HepG2 (cell line): ENCODE data around the gene CERS3. TPM values are rescaled to one million over a fixed set of nuclear protein-coding genes. Genes with fewer than 3 reads are reported as not detected.
A peak's percentile ranks its signal among the peaks of the same experiment; 100 is the strongest.

Source experiments
- AKAP8 ChIP-seq: sonication (generic); formaldehyde crosslinking; IDR thresholded peaks from 2 replicates; pipeline ENCODE4 v1.5.1; 2020; ENCODE audit warnings: mild to moderate bottlenecking, missing genetic modification reagents
- ARHGAP35 ChIP-seq: sonication (generic); formaldehyde crosslinking; IDR thresholded peaks from 2 replicates; pipeline ENCODE4 v1.9.0; 2022; ENCODE audit warnings: mild to moderate bottlenecking, inconsistent platforms, moderate library complexity, missing genetic modification reagents, borderline replicate concordance
- ARID2 ChIP-seq: sonication (generic); formaldehyde crosslinking; IDR thresholded peaks from 2 replicates; pipeline ENCODE4 v1.8.1; 2022; ENCODE audit warnings: mild to moderate bottlenecking, missing genetic modification reagents, borderline replicate concordance
- ARNTL ChIP-seq: sonication (generic); formaldehyde crosslinking; IDR thresholded peaks from 2 replicates; pipeline ENCODE4 v1.4.0; 2020; ENCODE audit warnings: mild to moderate bottlenecking, missing genetic modification reagents
- FLYWCH1 ChIP-seq: sonication (generic); formaldehyde crosslinking; IDR thresholded peaks from 2 replicates; pipeline ENCODE4 v1.8.1; 2023; ENCODE audit warnings: mild to moderate bottlenecking, missing genetic modification reagents
- GTF3A ChIP-seq: sonication (generic); formaldehyde crosslinking; conservative IDR thresholded peaks from 2 replicates; pipeline ENCODE4 v1.4.0; 2020; ENCODE audit warnings: mild to moderate bottlenecking, missing genetic modification reagents
- IKZF1 ChIP-seq: fragments of 450-650 bp; IDR thresholded peaks from 2 replicates; pipeline ENCODE4 v1.7.1; 2016
- KLF15 ChIP-seq: sonication (generic); formaldehyde crosslinking; IDR thresholded peaks from 2 replicates; pipeline ENCODE4 v1.8.1; 2023; ENCODE audit warnings: borderline replicate concordance, mild to moderate bottlenecking, inconsistent platforms, missing genetic modification reagents, mixed read lengths
- MEF2D ChIP-seq: sonication (generic); formaldehyde crosslinking; IDR thresholded peaks from 2 replicates; pipeline ENCODE4 v1.5.1; 2020; ENCODE audit warnings: mild to moderate bottlenecking, missing genetic modification reagents
- MNT ChIP-seq: fragments of 450-650 bp; IDR thresholded peaks from 2 replicates; pipeline ENCODE4 v1.6.1; 2016
- RFX3 ChIP-seq: IDR thresholded peaks from 2 replicates; pipeline ENCODE4 v1.6.1; 2016; ENCODE audit warnings: missing biosample characterization, missing genetic modification reagents
- SIX1 ChIP-seq: sonication (generic); formaldehyde crosslinking; IDR thresholded peaks from 2 replicates; pipeline ENCODE4 v1.4.0; 2020; ENCODE audit warnings: missing genetic modification reagents, borderline replicate concordance
- SOX13 ChIP-seq, 3 experiments: fragments of 450-650 bp in 1 of 3; sonication (generic) in 1 of 3; formaldehyde crosslinking in 1 of 3; IDR thresholded peaks in 2 of 3; conservative IDR thresholded peaks in 1 of 3; 2 replicates each; pipeline versions ENCODE4 v1.5.0 to v1.6.1; 2016 to 2020; ENCODE audit warnings: antibody characterized with exemption in 1 of 3, mild to moderate bottlenecking in 1 of 3, missing compliant biosample characterization in 1 of 3, missing genetic modification reagents in 1 of 3, moderate library complexity in 1 of 3
- SRSF9 ChIP-seq: fragments of 200-400 bp; formaldehyde crosslinking; IDR thresholded peaks from 2 replicates; pipeline ENCODE4 v1.6.1; 2018; ENCODE audit warnings: borderline replicate concordance, mild to moderate bottlenecking, low read depth, low read length; ENCODE audit not compliant: insufficient read depth, poor library complexity, severe bottlenecking
- U2AF2 ChIP-seq: fragments of 200-400 bp; formaldehyde crosslinking; IDR thresholded peaks from 2 replicates; pipeline ENCODE4 v1.6.1; 2017; ENCODE audit warnings: low read depth, mild to moderate bottlenecking, low read length
- ZBTB38 ChIP-seq: sonication (generic); formaldehyde crosslinking; IDR thresholded peaks from 2 replicates; pipeline ENCODE4 v1.5.1; 2020; ENCODE audit warnings: mild to moderate bottlenecking, missing genetic modification reagents
- ZNF256 ChIP-seq: sonication (generic); formaldehyde crosslinking; conservative IDR thresholded peaks from 2 replicates; pipeline ENCODE4 v1.4.0; 2020; ENCODE audit warnings: missing genetic modification reagents
- ZNF446 ChIP-seq: sonication (generic); formaldehyde crosslinking; IDR thresholded peaks from 2 replicates; pipeline ENCODE4 v1.5.0; 2020; ENCODE audit warnings: mild to moderate bottlenecking, missing genetic modification reagents
- polyA plus RNA-seq, 8 experiments: library from polyadenylated mRNA; depleted of rRNA in 3 of 8; stranded (reverse) in 7 of 8; unstranded in 1 of 8; fragments of >200 nt; fragmentation: Illumina TruSeq in 4 of 8; extraction: Trizol in 4 of 8; gene quantifications; 2 replicates each; pipeline versions ENCODE4 v1.2.1 to v1.2.3, GENCODE V29; 2011 to 2016; ENCODE audit warnings: low read depth in 4 of 8, missing spikeins in 1 of 8, mixed read lengths in 1 of 8; ENCODE audit not compliant: insufficient read depth in 1 of 8
- total RNA-seq, 5 experiments: library from RNA; depleted of rRNA; stranded (reverse); fragments of >200 nt; fragmentation: Illumina TruSeq; extraction: Trizol; gene quantifications; 2 replicates each; pipeline ENCODE4 v1.2.3, GENCODE V29; 2016; ENCODE audit warnings: low read depth in 1 of 5
- TF ChIP-seq, protein P1 (sequence below): sonication (generic); formaldehyde crosslinking; IDR thresholded peaks from 2 replicates; pipeline ENCODE4 v1.4.0; 2020; ENCODE audit warnings: low read depth, mild to moderate bottlenecking, missing genetic modification reagents
- TF ChIP-seq, protein P2 (sequence below): sonication (generic); formaldehyde crosslinking; IDR thresholded peaks from 2 replicates; pipeline ENCODE4 v1.5.0; 2020; ENCODE audit warnings: mild to moderate bottlenecking, missing genetic modification reagents
- TF ChIP-seq, protein P3 (sequence below): sonication (generic); formaldehyde crosslinking; IDR thresholded peaks from 2 replicates; pipeline ENCODE4 v1.4.0; 2020; ENCODE audit warnings: missing genetic modification reagents

CERS3 gene
- total and polyA plus RNA-seq, 2 of the 13 experiments (the other 11 are each of a cell fraction or from before 2014, with no cell fraction given) = not detected

DNA sequence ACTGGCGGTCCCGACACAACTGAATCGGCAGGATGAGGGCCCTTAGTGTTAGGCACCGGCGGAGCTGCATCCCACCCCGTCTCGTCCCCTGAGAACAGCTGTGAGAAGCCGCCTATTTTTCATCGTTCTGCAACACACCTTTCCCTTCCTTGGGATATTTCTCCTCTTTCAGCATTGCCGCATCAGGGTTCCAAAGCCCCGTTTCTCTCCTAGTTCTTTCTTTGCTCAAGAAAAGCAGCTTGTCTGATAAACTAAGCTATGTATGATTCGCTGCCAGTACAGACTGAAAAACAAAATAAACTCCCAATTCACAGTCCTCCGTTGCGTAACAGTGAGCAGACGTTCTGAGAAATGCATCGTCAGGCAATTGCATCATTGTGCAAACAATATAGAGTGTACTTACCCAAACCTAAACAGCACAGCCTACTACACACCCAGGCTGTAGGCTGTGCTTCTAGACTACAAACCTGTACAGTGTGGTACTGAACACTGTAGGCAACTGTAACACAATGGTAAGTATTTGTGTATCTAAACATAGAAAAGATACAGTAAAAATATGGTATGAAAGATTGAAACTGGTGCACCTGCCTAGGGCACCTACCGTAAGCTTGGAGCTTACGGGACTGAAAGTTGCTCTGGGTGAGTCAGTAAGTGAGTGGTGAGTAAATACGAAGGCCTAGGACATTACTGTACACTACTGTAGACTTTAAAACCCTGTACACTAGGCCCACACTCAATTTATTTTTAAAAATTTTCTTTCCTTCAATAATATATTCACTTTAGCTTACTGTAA, 178.1 kb downstream of the CERS3 start (continued):
- TF ChIP-seq, protein P1, sequence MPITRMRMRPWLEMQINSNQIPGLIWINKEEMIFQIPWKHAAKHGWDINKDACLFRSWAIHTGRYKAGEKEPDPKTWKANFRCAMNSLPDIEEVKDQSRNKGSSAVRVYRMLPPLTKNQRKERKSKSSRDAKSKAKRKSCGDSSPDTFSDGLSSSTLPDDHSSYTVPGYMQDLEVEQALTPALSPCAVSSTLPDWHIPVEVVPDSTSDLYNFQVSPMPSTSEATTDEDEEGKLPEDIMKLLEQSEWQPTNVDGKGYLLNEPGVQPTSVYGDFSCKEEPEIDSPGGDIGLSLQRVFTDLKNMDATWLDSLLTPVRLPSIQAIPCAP (CRISPR knock-in tag) = no peak
- no peak for TF ChIP-seq MEF2D (CRISPR knock-in tag)
- TF ChIP-seq SOX13 (IDR thresholded peaks at IDR 0.05) = 0 out of 2 replicates have a peak, but pooled peaks have one; percentile 40
- TF ChIP-seq SOX13 (CRISPR knock-in tag; conservative IDR thresholded peaks at IDR 0.05 in 1 of 2, IDR thresholded peaks at IDR 0.05 in 1 of 2) = peak in 1 of 2 experiments; percentile 82; a peak in 2 of 4 replicates
- no peak for TF ChIP-seq SRSF9
- TF ChIP-seq ARHGAP35 (CRISPR knock-in tag) = no peak; the same call in 1 of the 2 replicates
- TF ChIP-seq, protein P2, sequence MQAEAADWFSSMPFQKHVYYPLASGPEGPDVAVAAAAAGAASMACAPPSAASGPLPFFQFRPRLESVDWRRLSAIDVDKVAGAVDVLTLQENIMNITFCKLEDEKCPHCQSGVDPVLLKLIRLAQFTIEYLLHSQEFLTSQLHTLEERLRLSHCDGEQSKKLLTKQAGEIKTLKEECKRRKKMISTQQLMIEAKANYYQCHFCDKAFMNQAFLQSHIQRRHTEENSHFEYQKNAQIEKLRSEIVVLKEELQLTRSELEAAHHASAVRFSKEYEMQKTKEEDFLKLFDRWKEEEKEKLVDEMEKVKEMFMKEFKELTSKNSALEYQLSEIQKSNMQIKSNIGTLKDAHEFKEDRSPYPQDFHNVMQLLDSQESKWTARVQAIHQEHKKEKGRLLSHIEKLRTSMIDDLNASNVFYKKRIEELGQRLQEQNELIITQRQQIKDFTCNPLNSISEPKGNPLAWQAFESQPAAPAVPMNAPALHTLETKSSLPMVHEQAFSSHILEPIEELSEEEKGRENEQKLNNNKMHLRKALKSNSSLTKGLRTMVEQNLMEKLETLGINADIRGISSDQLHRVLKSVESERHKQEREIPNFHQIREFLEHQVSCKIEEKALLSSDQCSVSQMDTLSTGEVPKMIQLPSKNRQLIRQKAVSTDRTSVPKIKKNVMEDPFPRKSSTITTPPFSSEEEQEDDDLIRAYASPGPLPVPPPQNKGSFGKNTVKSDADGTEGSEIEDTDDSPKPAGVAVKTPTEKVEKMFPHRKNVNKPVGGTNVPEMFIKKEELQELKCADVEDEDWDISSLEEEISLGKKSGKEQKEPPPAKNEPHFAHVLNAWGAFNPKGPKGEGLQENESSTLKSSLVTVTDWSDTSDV = 0 out of 2 replicates have a peak, but pooled peaks have one; percentile 43
- TF ChIP-seq SIX1 (CRISPR knock-in tag) = no peak
- no peak; the same call in 1 of the 2 replicates for TF ChIP-seq KLF15 (CRISPR knock-in tag)
- TF ChIP-seq U2AF2 = no peak
- no peak for TF ChIP-seq MNT
- TF ChIP-seq ZNF446 (CRISPR knock-in tag) = no peak
- TF ChIP-seq RFX3 (CRISPR knock-in tag) = no peak
- no peak for TF ChIP-seq ARID2 (CRISPR knock-in tag)
- 0 out of 2 replicates have a peak, but pooled peaks have one; percentile 23 for TF ChIP-seq ZBTB38 (CRISPR knock-in tag)
- no peak for TF ChIP-seq GTF3A
- TF ChIP-seq, protein P3, sequence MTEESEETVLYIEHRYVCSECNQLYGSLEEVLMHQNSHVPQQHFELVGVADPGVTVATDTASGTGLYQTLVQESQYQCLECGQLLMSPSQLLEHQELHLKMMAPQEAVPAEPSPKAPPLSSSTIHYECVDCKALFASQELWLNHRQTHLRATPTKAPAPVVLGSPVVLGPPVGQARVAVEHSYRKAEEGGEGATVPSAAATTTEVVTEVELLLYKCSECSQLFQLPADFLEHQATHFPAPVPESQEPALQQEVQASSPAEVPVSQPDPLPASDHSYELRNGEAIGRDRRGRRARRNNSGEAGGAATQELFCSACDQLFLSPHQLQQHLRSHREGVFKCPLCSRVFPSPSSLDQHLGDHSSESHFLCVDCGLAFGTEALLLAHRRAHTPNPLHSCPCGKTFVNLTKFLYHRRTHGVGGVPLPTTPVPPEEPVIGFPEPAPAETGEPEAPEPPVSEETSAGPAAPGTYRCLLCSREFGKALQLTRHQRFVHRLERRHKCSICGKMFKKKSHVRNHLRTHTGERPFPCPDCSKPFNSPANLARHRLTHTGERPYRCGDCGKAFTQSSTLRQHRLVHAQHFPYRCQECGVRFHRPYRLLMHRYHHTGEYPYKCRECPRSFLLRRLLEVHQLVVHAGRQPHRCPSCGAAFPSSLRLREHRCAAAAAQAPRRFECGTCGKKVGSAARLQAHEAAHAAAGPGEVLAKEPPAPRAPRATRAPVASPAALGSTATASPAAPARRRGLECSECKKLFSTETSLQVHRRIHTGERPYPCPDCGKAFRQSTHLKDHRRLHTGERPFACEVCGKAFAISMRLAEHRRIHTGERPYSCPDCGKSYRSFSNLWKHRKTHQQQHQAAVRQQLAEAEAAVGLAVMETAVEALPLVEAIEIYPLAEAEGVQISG (CRISPR knock-in tag) = peak; percentile 17; the same call in 1 of the 2 replicates
- TF ChIP-seq FLYWCH1 = no peak
- TF ChIP-seq ZNF256 (CRISPR knock-in tag) = no peak
- no peak for TF ChIP-seq IKZF1
- no peak for TF ChIP-seq ARNTL (CRISPR knock-in tag)
- TF ChIP-seq AKAP8 (CRISPR knock-in tag) = no peak
